Heart right ventricle (tissue), 16 donors: ENCODE measurements around the gene OR2M5. TPM values are rescaled to one million over a fixed set of nuclear protein-coding genes. Genes with fewer than 3 reads are reported as not detected.

Experiments
- ATAC-seq, 8 donors: fragments of 200-7000 bp; cut with Tn5 transposase; one replicate each; pipeline ENCODE4 v1.9.1; 2020; ENCODE audit warnings: mild to moderate bottlenecking in 8 of 8, moderate library complexity in 8 of 8, moderate number of reproducible peaks in 1 of 8
- DNase-seq, 2 donors: peaks; one replicate each; pipeline ENCODE4 v3.0.0-alpha.2; 2020
- H3K27ac ChIP-seq, 10 donors: fragments of 200-600 bp; sonication (generic) in 2 of 10; one replicate each; pipeline versions ENCODE4 v1.5.0 to v1.8.0; 2020 to 2022; ENCODE audit warnings: mild to moderate bottlenecking in 3 of 10
- H3K27me3 ChIP-seq, 7 donors: fragments of 200-600 bp; one replicate each; pipeline ENCODE4 v1.8.0; 2021 to 2022; ENCODE audit warnings: mild to moderate bottlenecking in 2 of 7
- H3K36me3 ChIP-seq, 9 donors: fragments of 200-600 bp; sonication (generic) in 1 of 9; one replicate each; pipeline versions ENCODE4 v1.5.0 to v1.8.0; 2020 to 2022; ENCODE audit warnings: mild to moderate bottlenecking in 2 of 9
- H3K4me1 ChIP-seq, 9 donors: fragments of 200-600 bp; sonication (generic) in 1 of 9; one replicate each; pipeline versions ENCODE4 v1.5.0 to v1.8.0; 2020 to 2022; ENCODE audit warnings: mild to moderate bottlenecking in 4 of 9
- H3K4me3 ChIP-seq, 10 donors: fragments of 200-600 bp; sonication (generic) in 2 of 10; one replicate each; pipeline versions ENCODE4 v1.5.0 to v1.8.0; 2020 to 2022; ENCODE audit warnings: mild to moderate bottlenecking in 7 of 10, moderate library complexity in 2 of 10
- H3K9me3 ChIP-seq, 11 donors: fragments of 200-600 bp in 10 of 11; sonication (generic) in 2 of 11; one replicate each; pipeline versions ENCODE4 v1.5.0 to v1.8.0; 2013 to 2022; ENCODE audit warnings: mild to moderate bottlenecking in 2 of 11, control low read depth in 1 of 11, moderate library complexity in 1 of 11
- WGBS, 2 donors: extraction: QIAGEN DNeasy Blood & Tissue Kit; methylation state at CpG; one replicate each; pipeline ENCODE4 v1.1.7; 2013; ENCODE audit warnings: inconsistent platforms in 1 of 2; 5-methylcytosine and 5-hydroxymethylcytosine counted together
- intact Hi-C, 10 donors: fragments of 100-400 bp; cut with DNase I; formaldehyde crosslinking; loops; one replicate each; pipeline versions ENCODE4 v1.11.1 to v1.14.2; 2022
- polyA plus RNA-seq, 2 donors: library from polyadenylated mRNA; stranded (reverse); fragments of 200-250 nt; gene quantifications; one replicate each; pipeline ENCODE4 v1.2.3, GENCODE V29; 2013
- total RNA-seq, 10 donors: library from RNA; stranded (reverse); fragmentation: NEBNext Ultra II Directional in 3 of 10; extraction: Animal tissue kit (Norgen Biotek cat#: 25700) in 3 of 10; gene quantifications; one replicate each; pipeline versions ENCODE4 v1.2.1 to v1.2.4, GENCODE V29; 2021 to 2023
- TF ChIP-seq, protein P1 (sequence below), 9 donors: fragments of 200-600 bp; sonication (generic) in 2 of 9; IDR thresholded peaks; one replicate each; pipeline versions ENCODE4 v1.5.0 to v1.8.0; 2021 to 2022; ENCODE audit warnings: antibody characterized with exemption in 9 of 9, mild to moderate bottlenecking in 5 of 9, moderate library complexity in 1 of 9
- donor health status: Arrhythmogenic right ventricular cardiomyopathy.
- donor health status: ischemic (EF 13 %, LVEDD 7.1; RV severe dilation, severe dysfunction).
- donor health status: healthy with polysubstance abuse.
- donor health status: DM: no; HTN: yes; CAD: no.
- donor health status: DM: no; HTN: no; CAD: no.
- donor health status: ischemic (EF 25% LVEDD 6.9; RV normal size, moderate dysfunction).
- donor health status: ischemic (EF 25% LVEDD 5.7; RV mildly dilated, moderate dysfunction).
- donor health status: healthy.
- donor health status: DM: yes; HTN: yes; CAD: no.
- donor health status: Ischemic cardiomyopathy.
- donor health status: ischemic (EF 35%, LVEDD 5.7; RV mildly dilated, moderate dysfunction).
- donor health status: nonischemic (EF 11% LVEDD 7.7; RV severe dilation, severe dysfunction).
- donor health status: DM: yes; HTN: yes; CAD: no.
- donor health status: PGD.
- donor health status: ischemic (EF 29% LVEDD 5.4; RV normal size, mild dysfunction).
- donor health status: nonischemic (EF 23%, LVEDD 6.1; RV moderate dilation, normal function).

Gene OR2M5
- total and polyA plus RNA-seq, 12 donors, result not detected

DNA sequence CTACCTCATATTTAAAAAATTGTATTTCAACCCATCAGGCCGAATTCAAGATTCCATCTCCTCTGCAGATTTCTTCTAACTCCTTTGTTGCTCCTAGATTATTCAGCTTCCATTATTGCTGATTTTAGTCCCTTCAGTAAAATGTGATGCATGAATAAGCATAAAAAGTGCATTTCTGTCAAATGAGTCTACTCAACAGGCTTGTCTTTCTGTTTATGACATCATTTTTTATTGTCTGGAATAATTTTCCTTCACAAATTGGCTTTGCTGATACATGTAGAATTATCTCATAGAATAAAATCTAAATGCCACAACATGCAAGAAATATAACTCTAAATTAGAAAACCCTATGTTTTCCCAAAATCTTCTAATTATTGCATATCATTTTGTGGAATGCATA lies 1.6 kb upstream of the OR2M5 start:
- no peak overlapping the region for H3K27ac ChIP-seq
- H3K36me3 ChIP-seq, result no peaks in the 10 kb centered on the region
- ATAC-seq, result no peak
- TF ChIP-seq, protein P1, sequence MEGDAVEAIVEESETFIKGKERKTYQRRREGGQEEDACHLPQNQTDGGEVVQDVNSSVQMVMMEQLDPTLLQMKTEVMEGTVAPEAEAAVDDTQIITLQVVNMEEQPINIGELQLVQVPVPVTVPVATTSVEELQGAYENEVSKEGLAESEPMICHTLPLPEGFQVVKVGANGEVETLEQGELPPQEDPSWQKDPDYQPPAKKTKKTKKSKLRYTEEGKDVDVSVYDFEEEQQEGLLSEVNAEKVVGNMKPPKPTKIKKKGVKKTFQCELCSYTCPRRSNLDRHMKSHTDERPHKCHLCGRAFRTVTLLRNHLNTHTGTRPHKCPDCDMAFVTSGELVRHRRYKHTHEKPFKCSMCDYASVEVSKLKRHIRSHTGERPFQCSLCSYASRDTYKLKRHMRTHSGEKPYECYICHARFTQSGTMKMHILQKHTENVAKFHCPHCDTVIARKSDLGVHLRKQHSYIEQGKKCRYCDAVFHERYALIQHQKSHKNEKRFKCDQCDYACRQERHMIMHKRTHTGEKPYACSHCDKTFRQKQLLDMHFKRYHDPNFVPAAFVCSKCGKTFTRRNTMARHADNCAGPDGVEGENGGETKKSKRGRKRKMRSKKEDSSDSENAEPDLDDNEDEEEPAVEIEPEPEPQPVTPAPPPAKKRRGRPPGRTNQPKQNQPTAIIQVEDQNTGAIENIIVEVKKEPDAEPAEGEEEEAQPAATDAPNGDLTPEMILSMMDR (IDR thresholded peaks at IDR 0.05), result no peak
- H3K4me3 ChIP-seq, result no peak overlapping the region
- intact Hi-C loops, result no loop called here
- WGBS, 2 donors, result 21 to 39% methylated on average over 1 of the region's 1 CpG
- peaks cover 0 to 20% (median 7%) of the 10 kb centered on the region in 11 donors for H3K9me3 ChIP-seq
- H3K27me3 ChIP-seq, result no peaks in the 10 kb centered on the region
- no peak for DNase-seq
- no peaks in the 10 kb centered on the region for H3K4me1 ChIP-seq

DNA sequence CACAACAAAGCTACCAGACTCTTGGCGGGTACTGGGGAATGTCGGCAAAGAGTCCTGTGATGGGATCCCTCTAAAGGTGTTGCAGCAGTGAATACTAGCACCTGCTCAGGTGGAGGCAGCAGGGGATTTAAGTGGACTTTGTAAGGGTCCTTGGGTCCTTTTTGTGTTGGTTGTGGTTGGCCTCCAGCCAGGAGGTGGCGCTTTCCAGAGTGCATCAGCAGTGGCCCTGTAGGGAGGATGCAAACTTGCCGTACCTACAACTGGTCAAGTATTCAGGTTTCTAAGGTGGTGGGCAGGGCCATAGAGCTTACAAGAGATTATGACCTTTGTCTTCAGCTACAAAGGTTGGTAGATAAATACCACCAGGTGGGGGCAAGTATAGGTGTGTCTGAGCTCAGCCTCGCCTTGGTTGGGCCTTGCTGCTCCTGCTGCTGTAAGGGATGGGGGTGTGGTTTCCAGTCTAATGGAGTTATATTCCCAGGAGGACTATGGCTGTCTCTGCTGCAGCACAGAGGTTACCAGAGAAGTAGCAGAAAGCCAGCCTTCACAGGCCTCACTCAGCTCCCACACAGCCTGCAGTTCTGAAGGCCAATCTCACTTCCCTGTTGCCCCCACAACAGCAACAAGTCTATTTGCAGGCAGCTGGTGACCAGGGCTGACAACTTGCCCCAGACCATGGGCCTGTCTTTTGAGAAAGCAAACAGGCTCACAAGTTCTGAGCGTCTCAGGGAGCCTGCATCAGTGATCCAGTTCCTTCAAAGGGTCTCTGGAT lies 7.3 kb downstream of the OR2M5 start:
- no peak overlapping the region for H3K4me3 ChIP-seq
- intact Hi-C loops, result no loop called here
- no peaks in the 10 kb centered on the region for H3K36me3 ChIP-seq
- no peak for DNase-seq
- TF ChIP-seq, protein P1 (IDR thresholded peaks at IDR 0.05), result no peak
- no peaks in the 10 kb centered on the region for H3K4me1 ChIP-seq
- 79 to 86% methylated on average over 6 of the region's 6 CpGs for WGBS, 2 donors
- H3K9me3 ChIP-seq, result peaks cover 0 to 20% (median 6%) of the 10 kb centered on the region in 11 donors
- no peaks in the 10 kb centered on the region for H3K27me3 ChIP-seq
- no peak for ATAC-seq
- no peak overlapping the region for H3K27ac ChIP-seq

DNA sequence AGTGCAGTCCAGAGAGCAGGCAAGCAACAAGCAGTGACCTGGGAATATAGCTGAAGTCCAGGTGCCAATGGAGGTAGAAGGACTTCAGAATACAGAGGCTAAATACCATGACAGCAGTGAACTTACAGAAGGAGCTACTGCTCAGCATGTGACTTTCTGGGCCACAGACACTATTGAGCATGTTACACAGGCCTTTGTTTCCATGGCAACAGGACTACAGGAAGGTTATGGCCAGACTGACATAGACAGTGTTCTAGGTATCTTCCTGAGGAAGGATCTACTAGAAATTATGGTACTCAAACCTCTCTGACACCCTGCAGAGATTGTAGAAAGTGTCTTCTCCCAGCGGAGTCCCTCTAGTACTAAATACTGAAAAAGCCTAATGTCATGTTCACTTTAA lies 11.0 kb downstream of the OR2M5 start:
- TF ChIP-seq, protein P1 (IDR thresholded peaks at IDR 0.05), result no peak
- peaks cover 0 to 7% (median 0%) of the 10 kb centered on the region in 11 donors for H3K9me3 ChIP-seq
- intact Hi-C loops, result no loop called here
- H3K27ac ChIP-seq, result no peak overlapping the region
- no peak overlapping the region for H3K4me3 ChIP-seq
- no peaks in the 10 kb centered on the region for H3K27me3 ChIP-seq
- DNase-seq, result no peak
- no peak for ATAC-seq
- H3K4me1 ChIP-seq, result no peaks in the 10 kb centered on the region
- no peaks in the 10 kb centered on the region for H3K36me3 ChIP-seq
- WGBS, 2 donors, result 34 to 42% methylated on average over 1 of the region's 1 CpG

DNA sequence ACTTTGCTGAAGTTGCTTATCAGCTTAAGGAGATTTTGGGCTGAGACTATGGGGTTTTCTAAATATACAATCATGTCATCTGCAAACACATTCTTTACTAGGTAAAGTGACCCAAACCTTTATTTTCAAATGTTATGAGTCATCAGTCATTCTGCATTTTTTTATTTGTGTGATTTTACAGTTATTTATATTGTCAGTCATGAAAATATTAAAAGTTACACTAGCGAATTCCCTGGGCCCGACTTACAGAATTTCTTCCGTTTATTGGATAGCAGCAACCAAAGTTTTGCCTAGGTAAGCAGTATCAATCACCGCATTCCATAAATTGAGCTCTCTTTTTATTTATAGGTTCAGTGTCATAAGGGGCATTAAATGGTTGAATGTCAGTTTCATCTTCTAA lies 13.8 kb downstream of the OR2M5 start:
- H3K4me1 ChIP-seq, result no peaks in the 10 kb centered on the region
- no peak overlapping the region for H3K27ac ChIP-seq
- no peak for DNase-seq
- 83 to 87% methylated on average over 4 of the region's 4 CpGs for WGBS, 2 donors
- H3K27me3 ChIP-seq, result no peaks in the 10 kb centered on the region
- intact Hi-C loops, result no loop called here
- no peak overlapping the region for H3K4me3 ChIP-seq
- peaks cover 0 to 7% (median 0%) of the 10 kb centered on the region in 11 donors for H3K9me3 ChIP-seq
- ATAC-seq, result no peak
- H3K36me3 ChIP-seq, result no peaks in the 10 kb centered on the region
- TF ChIP-seq, protein P1 (IDR thresholded peaks at IDR 0.05), result no peak
